Measurements from ENCODE around the gene CDYL.

The CDYL gene

GRCh38 chr6:4776131-4776492 lies at the start of gene CDYL:
TSS of gene CDYL (plus strand) at chr6:4776404. CDS start at chr6:4776784, 380 bp downstream.
- peak within 1 kb of the TSS; percentile 71 for H3K27ac ChIP-seq
- TF ChIP-seq CTCF (conservative IDR thresholded peaks at IDR 0.05) = no peak

GRCh38 chr6:4726645-4727044 lies 49.6 kb upstream of the CDYL start:
- TF ChIP-seq CTCF (conservative IDR thresholded peaks at IDR 0.05) = no peak
- no peak overlapping the region for H3K27ac ChIP-seq

- no peak overlapping the region for H3K27ac ChIP-seq
- no peak for TF ChIP-seq CTCF (conservative IDR thresholded peaks at IDR 0.05)
These were observed 49.0 kb upstream of the CDYL start for GRCh38 chr6:4727217-4727616.

GRCh38 chr6:4727671-4728435 lies 48.4 kb upstream of the CDYL start:
- H3K27ac ChIP-seq = no peak overlapping the region
- TF ChIP-seq CTCF (conservative IDR thresholded peaks at IDR 0.05) = no peak

GRCh38 chr6:4728436-4728769 lies 47.8 kb upstream of the CDYL start:
- H3K27ac ChIP-seq = no peak overlapping the region
- no peak for TF ChIP-seq CTCF (conservative IDR thresholded peaks at IDR 0.05)

GRCh38 chr6:4728926-4729325 lies 47.3 kb upstream of the CDYL start:
- no peak for TF ChIP-seq CTCF (conservative IDR thresholded peaks at IDR 0.05)
- H3K27ac ChIP-seq = no peak overlapping the region

- no peak overlapping the region for H3K27ac ChIP-seq
- TF ChIP-seq CTCF (conservative IDR thresholded peaks at IDR 0.05) = no peak
These were observed 44.2 kb upstream of the CDYL start for GRCh38 chr6:4731996-4732395.
